A673 (cell line): ENCODE results near the gene SNX24. TPM values are rescaled to one million over a fixed set of nuclear protein-coding genes. Genes with fewer than 3 reads are reported as not detected.

Source experiments
- BruUV-seq: library from RNA; stranded (reverse); fragments of 400-500 nt; replicated peaks from 2 replicates; lab custom pipeline; 2021; lab: Mats Ljungman, UMichigan
- CTCF ChIA-PET: fragments of 300-600 bp; sonication (Branson Sonifier 250); formaldehyde crosslinking; loops from one replicate; lab custom pipeline; 2022; ENCODE audit warnings: antibody characterized with exemption; lab: Charles Lee
- POLR2A ChIA-PET: fragments of 300-600 bp; sonication (Branson Sonifier 250); formaldehyde crosslinking; loops from one replicate; lab custom pipeline; 2022; ENCODE audit warnings: antibody characterized with exemption; ENCODE audit not compliant: low non-redundant PET; lab: Charles Lee
- DNase-seq: peaks from one replicate; pipeline ENCODE4 v3.0.0-alpha.2; 2015; ENCODE audit warnings: low spot score
- H3K27ac ChIP-seq: fragments of 200-600 bp; sonication (generic); 2 replicates; pipeline ENCODE4 v1.5.1; 2016; ENCODE audit warnings: mixed run types, low read depth, mild to moderate bottlenecking, mixed read lengths, antibody characterized with exemption, low read length; ENCODE audit not compliant: poor library complexity, severe bottlenecking
- H3K27me3 ChIP-seq: fragments of 200-600 bp; sonication (generic); replicated peaks from 2 replicates; pipeline ENCODE4 v1.6.1; 2017; ENCODE audit warnings: mixed run types, low read depth, mild to moderate bottlenecking, mixed read lengths, antibody characterized with exemption, low read length; ENCODE audit not compliant: insufficient read depth, poor library complexity
- H3K36me3 ChIP-seq: fragments of 200-600 bp; sonication (generic); 2 replicates; pipeline ENCODE4 v1.6.1; 2016; ENCODE audit warnings: mixed run types, mild to moderate bottlenecking, mixed read lengths, antibody characterized with exemption, low read length; ENCODE audit not compliant: insufficient read depth, poor library complexity, severe bottlenecking
- H3K4me1 ChIP-seq: fragments of 200-600 bp; sonication (generic); 2 replicates; pipeline ENCODE4 v1.6.1; 2017; ENCODE audit warnings: mixed run types, mild to moderate bottlenecking, mixed read lengths, antibody characterized with exemption, low read length; ENCODE audit not compliant: insufficient read depth, poor library complexity, severe bottlenecking
- H3K4me3 ChIP-seq: fragments of 200-600 bp; sonication (generic); 2 replicates; pipeline ENCODE4 v1.5.1; 2016; ENCODE audit warnings: low read depth, mixed run types, mild to moderate bottlenecking, mixed read lengths, low read length; ENCODE audit not compliant: poor library complexity, severe bottlenecking
- H3K9me3 ChIP-seq: fragments of 200-600 bp; sonication (generic); 2 replicates; pipeline ENCODE4 v1.6.1; 2016; ENCODE audit warnings: mixed run types, low read depth, mild to moderate bottlenecking, mixed read lengths, antibody characterized with exemption, low read length; ENCODE audit not compliant: poor library complexity, severe bottlenecking
- EZH2 ChIP-seq: fragments of 200-600 bp; sonication (generic); IDR thresholded peaks from 2 replicates; pipeline ENCODE4 v1.6.1; 2017; ENCODE audit warnings: borderline replicate concordance, low read depth, mild to moderate bottlenecking, mixed read lengths, antibody characterized with exemption, low read length; ENCODE audit not compliant: poor library complexity, severe bottlenecking
- intact Hi-C: fragments of 100-400 bp; cut with micrococcal nuclease; formaldehyde crosslinking; loops from one replicate; pipeline ENCODE4 v1.10.0; 2022; ENCODE audit not compliant: unreplicated experiment
- total RNA-seq: library from RNA; stranded (reverse); gene quantifications from 2 replicates; pipeline ENCODE4 v1.2.3, GENCODE V29; 2021
- TF ChIP-seq, protein P1 (sequence below): fragments of 300-800, 200-600 bp; sonication (generic); conservative IDR thresholded peaks from 2 replicates; pipeline ENCODE4 v1.5.1; 2017; ENCODE audit warnings: low read depth, mild to moderate bottlenecking, antibody characterized with exemption, low read length, moderate library complexity, mixed read lengths

Gene SNX24
- total RNA-seq, 1 experiment from 2014 or later, result 13.6 TPM

- POLR2A ChIA-PET, result no interaction called here
- CTCF ChIA-PET, result no interaction called here
- Histone ChIP-seq H3K4me3 (no peak overlapping the region), H3K36me3 (no peaks in the 10 kb centered on the region), H3K4me1 (no peaks in the 10 kb centered on the region), H3K9me3 (no peaks in the 10 kb centered on the region), H3K27me3 (no peaks in the 10 kb centered on the region), H3K27ac (no peak overlapping the region)
- no TSS peak for BruUV-seq
- intact Hi-C loops, result no loop called here
- TF ChIP-seq EZH2, result no peak
- TF ChIP-seq, protein P1, sequence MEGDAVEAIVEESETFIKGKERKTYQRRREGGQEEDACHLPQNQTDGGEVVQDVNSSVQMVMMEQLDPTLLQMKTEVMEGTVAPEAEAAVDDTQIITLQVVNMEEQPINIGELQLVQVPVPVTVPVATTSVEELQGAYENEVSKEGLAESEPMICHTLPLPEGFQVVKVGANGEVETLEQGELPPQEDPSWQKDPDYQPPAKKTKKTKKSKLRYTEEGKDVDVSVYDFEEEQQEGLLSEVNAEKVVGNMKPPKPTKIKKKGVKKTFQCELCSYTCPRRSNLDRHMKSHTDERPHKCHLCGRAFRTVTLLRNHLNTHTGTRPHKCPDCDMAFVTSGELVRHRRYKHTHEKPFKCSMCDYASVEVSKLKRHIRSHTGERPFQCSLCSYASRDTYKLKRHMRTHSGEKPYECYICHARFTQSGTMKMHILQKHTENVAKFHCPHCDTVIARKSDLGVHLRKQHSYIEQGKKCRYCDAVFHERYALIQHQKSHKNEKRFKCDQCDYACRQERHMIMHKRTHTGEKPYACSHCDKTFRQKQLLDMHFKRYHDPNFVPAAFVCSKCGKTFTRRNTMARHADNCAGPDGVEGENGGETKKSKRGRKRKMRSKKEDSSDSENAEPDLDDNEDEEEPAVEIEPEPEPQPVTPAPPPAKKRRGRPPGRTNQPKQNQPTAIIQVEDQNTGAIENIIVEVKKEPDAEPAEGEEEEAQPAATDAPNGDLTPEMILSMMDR, result no peak
- DNase-seq, result peak; percentile 18
Measured at GRCh38 chr5:122858451-122858850, 13.0 kb downstream of the SNX24 start.

DNA sequence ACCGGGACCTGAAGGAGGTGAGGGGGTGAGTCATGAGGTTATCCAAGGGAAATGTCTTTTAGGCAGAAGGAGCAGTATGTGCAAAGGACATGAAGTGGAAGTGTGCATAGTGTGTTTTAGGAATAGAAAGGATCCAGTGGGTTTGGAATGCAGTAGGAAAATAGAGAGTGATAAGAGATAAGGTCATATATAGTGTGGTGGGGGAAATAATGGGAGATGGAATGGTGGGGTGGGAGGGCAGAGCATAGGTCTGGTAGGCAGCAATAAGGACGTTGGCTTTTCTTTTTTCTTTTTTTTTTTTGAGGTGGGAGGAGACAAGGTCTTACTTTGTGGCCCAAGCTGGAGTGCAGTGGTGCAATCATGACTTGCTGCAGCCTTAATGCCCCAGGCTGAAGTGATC, 17.8 kb downstream of the SNX24 start:
- POLR2A ChIA-PET, result no interaction called here
- no peak for DNase-seq
- no peaks in the 10 kb centered on the region for H3K27me3 ChIP-seq

GRCh38 chr5:122863721-122864120, 18.3 kb downstream of the SNX24 start:
- Histone ChIP-seq H3K4me3 (no peak overlapping the region), H3K36me3 (no peaks in the 10 kb centered on the region), H3K4me1 (no peaks in the 10 kb centered on the region), H3K27ac (no peak overlapping the region), H3K9me3 (no peaks in the 10 kb centered on the region), H3K27me3 (no peaks in the 10 kb centered on the region)
- POLR2A ChIA-PET, result no interaction called here
- no TSS peak for BruUV-seq
- DNase-seq, result no peak
- intact Hi-C loops, result no loop called here
- TF ChIP-seq EZH2, result no peak
- TF ChIP-seq, protein P1, result no peak
- CTCF ChIA-PET, result no interaction called here

More for the DNA sequence above, 17.8 kb downstream of the SNX24 start:
- TF ChIP-seq, protein P1, result no peak
- TF ChIP-seq EZH2, result no peak
- H3K4me3 ChIP-seq, result no peak overlapping the region
- intact Hi-C loops, result no loop called here
- H3K36me3 ChIP-seq, result no peaks in the 10 kb centered on the region
- H3K4me1 ChIP-seq, result no peaks in the 10 kb centered on the region
- no TSS peak for BruUV-seq
- no peaks in the 10 kb centered on the region for H3K9me3 ChIP-seq
- no peak overlapping the region for H3K27ac ChIP-seq
- CTCF ChIA-PET, result no interaction called here
